GM12878 (cell line): ENCODE results near the gene KIAA1217. TPM values are rescaled to one million over a fixed set of nuclear protein-coding genes. Genes with fewer than 3 reads are reported as not detected.
A peak's percentile ranks its signal among the peaks of the same experiment; 100 is the strongest.

ENCODE experiments used
- ATAC-seq: fragments of 200-7000 bp; cut with Tn5 transposase; 3 replicates; pipeline ENCODE4 v1.9.1; 2020; ENCODE audit warnings: mild to moderate bottlenecking, moderate library complexity
- BruUV-seq: library from RNA; stranded (reverse); fragments of 400-500 nt; replicated peaks from 2 replicates; lab custom pipeline; 2021; lab: Mats Ljungman, UMichigan
- CTCF ChIA-PET: fragments of 300-600 bp; sonication (Branson Sonifier 250); formaldehyde crosslinking; extraction: SDS; loops from one replicate; lab custom pipeline; 2021; ENCODE audit warnings: inconsistent platforms; lab: Yijun Ruan, JAX
- POLR2A ChIA-PET: fragments of 350-600 bp; formaldehyde crosslinking; extraction: SDS; loops from one replicate; lab custom pipeline; 2021; ENCODE audit warnings: inconsistent platforms; lab: Charles Lee
- RAD21 ChIA-PET: fragments of 300-600 bp; sonication (Branson Sonifier 250); formaldehyde crosslinking; loops from one replicate; lab custom pipeline; 2023; ENCODE audit warnings: antibody characterized with exemption; ENCODE audit not compliant: unreplicated experiment; lab: Charles Lee
- SMC1A ChIA-PET: fragments of 300-600 bp; sonication (Branson Sonifier 250); formaldehyde crosslinking; loops from one replicate; lab custom pipeline; 2023; ENCODE audit not compliant: unreplicated experiment, uncharacterized antibody; lab: Charles Lee
- DNase-seq: peaks from one replicate; pipeline ENCODE4 v3.0.0-alpha.2; 2011; ENCODE audit warnings: low read depth, low spot score
- FAIRE-seq: peaks from 3 replicates; lab custom pipeline; 2011; peaks lifted over from hg19 to GRCh38; lab: Jason Lieb, UNC
- H2AFZ ChIP-seq: 2 replicates; pipeline ENCODE4 v1.6.0; 2011; ENCODE audit warnings: low read depth, low read length, control low read depth; ENCODE audit not compliant: control insufficient read depth
- H3K27ac ChIP-seq: 2 replicates; pipeline ENCODE4 v1.5.1; 2011; ENCODE audit warnings: control low read depth; ENCODE audit not compliant: control insufficient read depth, insufficient read depth
- H3K27me3 ChIP-seq, 2 experiments: replicated peaks in 1 of 2; 2 replicates each; pipeline versions ENCODE4 v1.6.0 to v1.6.1; 2011; ENCODE audit warnings: low read length in 1 of 2; ENCODE audit not compliant: control insufficient read depth in 2 of 2, insufficient read depth in 2 of 2
- H3K36me3 ChIP-seq, 2 experiments: 2 replicates each; pipeline ENCODE4 v1.5.1; 2011; ENCODE audit warnings: low read length in 1 of 2; ENCODE audit not compliant: control insufficient read depth in 2 of 2, insufficient read depth in 2 of 2
- H3K4me1 ChIP-seq: 2 replicates; pipeline ENCODE4 v1.6.1; 2011; ENCODE audit warnings: mild to moderate bottlenecking, low read length, moderate library complexity, mixed read lengths; ENCODE audit not compliant: control insufficient read depth, insufficient read depth
- H3K4me2 ChIP-seq: 2 replicates; pipeline ENCODE4 v1.6.0; 2011; ENCODE audit warnings: control low read depth; ENCODE audit not compliant: control insufficient read depth, insufficient read depth
- H3K4me3 ChIP-seq: fragments of 200-600 bp; sonication (generic); 2 replicates; pipeline ENCODE4 v1.5.1; 2016
- H3K79me2 ChIP-seq: 2 replicates; pipeline ENCODE4 v1.6.0; 2011; ENCODE audit warnings: low read length; ENCODE audit not compliant: control insufficient read depth, insufficient read depth
- H3K9ac ChIP-seq: 2 replicates; pipeline ENCODE4 v1.8.0; 2011; ENCODE audit warnings: low read length, control low read depth, mixed read lengths; ENCODE audit not compliant: control insufficient read depth, insufficient read depth
- H3K9me3 ChIP-seq: replicated peaks from 3 replicates; pipeline ENCODE4 v1.5.1; 2011; ENCODE audit warnings: mild to moderate bottlenecking, low read length; ENCODE audit not compliant: control insufficient read depth, insufficient read depth
- H4K20me1 ChIP-seq: 2 replicates; pipeline ENCODE4 v1.6.0; 2011; ENCODE audit not compliant: control insufficient read depth, insufficient read depth
- BHLHE40 ChIP-seq, 2 experiments: fragments of 450-650 bp in 1 of 2; IDR thresholded peaks; 2 replicates each; pipeline ENCODE4 v1.6.1; 2011 to 2017; ENCODE audit warnings: low read depth in 2 of 2, borderline replicate concordance in 1 of 2, improper control_type of control experiment in 1 of 2, low read length in 1 of 2, mild to moderate bottlenecking in 1 of 2
- BMI1 ChIP-seq: fragments of 450-650 bp; IDR thresholded peaks from 2 replicates; pipeline ENCODE4 v1.6.1; 2016; ENCODE audit warnings: mild to moderate bottlenecking, moderate library complexity, borderline replicate concordance
- CREM ChIP-seq: IDR thresholded peaks from 2 replicates; pipeline ENCODE4 v1.6.1; 2014; ENCODE audit warnings: antibody characterized with exemption, low read depth
- HCFC1 ChIP-seq: fragments of 150-350 bp; IDR thresholded peaks from 2 replicates; pipeline ENCODE4 v1.6.1; 2014; ENCODE audit warnings: low read length
- NFYA ChIP-seq: IDR thresholded peaks from 2 replicates; pipeline ENCODE4 v1.6.1; 2011; ENCODE audit warnings: low read depth, mild to moderate bottlenecking, low read length, improper control_type of control experiment, borderline replicate concordance
- POU2F2 ChIP-seq: IDR thresholded peaks from 3 replicates; pipeline ENCODE4 v1.6.1; 2011; ENCODE audit warnings: low read depth, mild to moderate bottlenecking, low read length, borderline replicate concordance
- SREBF2 ChIP-seq: IDR thresholded peaks from 2 replicates; pipeline ENCODE4 v1.6.1; 2012; ENCODE audit warnings: mild to moderate bottlenecking, low read length
- SUPT20H ChIP-seq: IDR thresholded peaks from 2 replicates; pipeline ENCODE4 v1.6.1; 2011; ENCODE audit warnings: low read depth, mild to moderate bottlenecking, low read length, moderate library complexity, borderline replicate concordance; ENCODE audit not compliant: control insufficient read depth
- YY1 ChIP-seq: IDR thresholded peaks from 2 replicates; pipeline ENCODE4 v1.6.1; 2011; ENCODE audit warnings: low read depth, mild to moderate bottlenecking, low read length
- ZBTB11 ChIP-seq: fragments of 450-650 bp; formaldehyde crosslinking; IDR thresholded peaks from 2 replicates; pipeline ENCODE4 v1.5.0; 2022; ENCODE audit warnings: mild to moderate bottlenecking, missing genetic modification characterization
- WGBS: methylation state at CpG from one replicate; pipeline ENCODE4 v1.1.6; 2016; ENCODE audit warnings: low lambda C conversion rate; ENCODE audit not compliant: insufficient replicate concordance, insufficient coverage; ENCODE audit errors: missing lambda C conversion rate; 5-methylcytosine and 5-hydroxymethylcytosine counted together
- in situ Hi-C: fragments of 300-500 bp; cut with MboI; formaldehyde crosslinking; loops from 9 replicates; pipeline ENCODE4 v1.14.3; 2018; ENCODE audit warnings: mixed read lengths
- intact Hi-C: fragments of 100-400 bp; cut with micrococcal nuclease; formaldehyde crosslinking; loops from one replicate; pipeline ENCODE4 v1.14.2; 2022; ENCODE audit not compliant: unreplicated experiment
- polyA plus RNA-seq, 11 experiments: library from polyadenylated mRNA; depleted of rRNA in 4 of 11; unstranded in 6 of 11; stranded (reverse) in 5 of 11; fragments of >200 nt; fragmentation: Nextera tagmentation in 4 of 11; fragmentation: Illumina TruSeq in 1 of 11; extraction: Ambion mirVana in 4 of 11; extraction: Trizol in 1 of 11; gene quantifications; 1 replicate in 1 of 11; 2 replicates in 10 of 11; pipeline versions ENCODE4 v1.2.1 to v1.2.3, GENCODE V29; 2011 to 2016; ENCODE audit warnings: inconsistent platforms in 2 of 11, missing spikeins in 2 of 11, low read depth in 1 of 11
- total RNA-seq, 4 experiments: library from RNA; depleted of rRNA in 3 of 4; stranded (reverse); fragments of >200 nt in 3 of 4; fragmentation: Illumina TruSeq in 1 of 4; extraction: Trizol in 1 of 4; gene quantifications; 2 replicates each; pipeline versions ENCODE4 v1.2.1 to v1.2.3, GENCODE V29; 2013 to 2021
- TF ChIP-seq, protein P1 (sequence below), 3 experiments: IDR thresholded peaks in 2 of 3; conservative IDR thresholded peaks in 1 of 3; 2 replicates each; pipeline ENCODE4 v1.5.1; 2011; ENCODE audit warnings: low read depth in 3 of 3, low read length in 3 of 3, mild to moderate bottlenecking in 3 of 3, control low read depth in 2 of 3, moderate library complexity in 2 of 3, inconsistent platforms in 1 of 3, mixed read lengths in 1 of 3; ENCODE audit not compliant: control insufficient read depth in 2 of 3, insufficient read depth in 1 of 3; ENCODE audit errors: extremely low read depth in 1 of 3

Gene KIAA1217
- total and polyA plus RNA-seq, 10 of the 15 experiments (the other 5 are each of a cell fraction or from before 2014, with no cell fraction given), result 0.57 to 3.8 (median 2.1) TPM

DNA sequence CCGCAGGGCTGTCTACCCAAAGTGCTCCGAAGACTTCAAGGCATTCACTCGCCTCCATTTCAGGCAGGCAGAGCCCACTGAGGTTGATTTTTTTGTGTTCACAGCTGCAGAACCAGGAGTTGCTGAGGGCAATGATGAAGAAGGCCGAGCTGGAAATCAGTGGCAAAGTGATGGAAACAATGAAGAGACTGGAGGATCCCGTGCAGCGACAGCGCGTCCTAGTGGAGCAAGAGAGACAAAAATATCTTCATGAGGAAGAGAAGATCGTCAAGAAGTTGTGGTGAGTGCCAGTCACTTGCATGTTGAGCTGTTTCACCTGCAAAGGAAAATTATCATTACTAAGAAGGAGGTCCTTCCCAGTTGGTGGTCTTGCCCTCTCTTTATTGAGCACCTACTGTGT lies 304.2 kb downstream of the KIAA1217 start (continued):
- TF ChIP-seq, protein P1, sequence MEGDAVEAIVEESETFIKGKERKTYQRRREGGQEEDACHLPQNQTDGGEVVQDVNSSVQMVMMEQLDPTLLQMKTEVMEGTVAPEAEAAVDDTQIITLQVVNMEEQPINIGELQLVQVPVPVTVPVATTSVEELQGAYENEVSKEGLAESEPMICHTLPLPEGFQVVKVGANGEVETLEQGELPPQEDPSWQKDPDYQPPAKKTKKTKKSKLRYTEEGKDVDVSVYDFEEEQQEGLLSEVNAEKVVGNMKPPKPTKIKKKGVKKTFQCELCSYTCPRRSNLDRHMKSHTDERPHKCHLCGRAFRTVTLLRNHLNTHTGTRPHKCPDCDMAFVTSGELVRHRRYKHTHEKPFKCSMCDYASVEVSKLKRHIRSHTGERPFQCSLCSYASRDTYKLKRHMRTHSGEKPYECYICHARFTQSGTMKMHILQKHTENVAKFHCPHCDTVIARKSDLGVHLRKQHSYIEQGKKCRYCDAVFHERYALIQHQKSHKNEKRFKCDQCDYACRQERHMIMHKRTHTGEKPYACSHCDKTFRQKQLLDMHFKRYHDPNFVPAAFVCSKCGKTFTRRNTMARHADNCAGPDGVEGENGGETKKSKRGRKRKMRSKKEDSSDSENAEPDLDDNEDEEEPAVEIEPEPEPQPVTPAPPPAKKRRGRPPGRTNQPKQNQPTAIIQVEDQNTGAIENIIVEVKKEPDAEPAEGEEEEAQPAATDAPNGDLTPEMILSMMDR (IDR thresholded peaks at IDR 0.05 in 2 of 3, conservative IDR thresholded peaks at IDR 0.05 in 1 of 3; ENCODE audit: control insufficient read depth in 2 of 3, extremely low read depth in 1 of 3, insufficient read depth in 1 of 3, low read depth in 3 of 3, low read length in 3 of 3), result peak in 1 of 3 experiments; percentile 30; a peak in 3 of 6 replicates
- TF ChIP-seq POU2F2, result no peak
- TF ChIP-seq BHLHE40 (IDR thresholded peaks at IDR 0.05; ENCODE audit: borderline replicate concordance in 1 of 2, low read depth in 2 of 2, low read length in 1 of 2), result no peak

DNA sequence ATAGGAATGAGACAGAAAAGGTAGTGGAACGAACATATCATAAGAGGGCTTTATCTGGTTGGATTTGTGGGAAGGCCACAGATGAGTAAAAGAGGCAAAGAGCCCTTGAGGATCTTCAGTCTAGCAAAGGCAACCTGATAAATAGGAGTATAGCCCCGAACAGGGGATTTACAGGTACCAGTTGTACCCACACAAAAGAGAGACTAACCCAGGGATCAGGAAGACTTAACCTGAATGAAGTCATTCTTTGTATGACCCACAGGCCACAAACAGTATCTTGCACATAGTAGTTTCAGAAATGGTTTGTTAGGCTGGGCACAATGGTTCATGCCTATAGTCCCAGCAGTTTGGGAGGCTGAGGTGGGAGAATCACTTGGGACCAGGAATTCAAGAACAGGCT lies 306.5 kb downstream of the KIAA1217 start:
- no peak for DNase-seq
- Histone ChIP-seq H3K4me2 (no peak overlapping the region), H2AFZ (no peak overlapping the region), H3K79me2 (no peaks in the 10 kb centered on the region), H3K9me3 (no peaks in the 10 kb centered on the region), H3K36me3 (no peaks in the 10 kb centered on the region), H3K4me3 (no peak overlapping the region), H3K27ac (no peak overlapping the region), H3K27me3 (no peaks in the 10 kb centered on the region), H3K9ac (no peak overlapping the region), H3K4me1 (no peaks in the 10 kb centered on the region), H4K20me1 (no peaks in the 10 kb centered on the region)
- intact Hi-C loops, result no loop called here
- RAD21 ChIA-PET, result interaction anchor here (0.6 kb wide), 1 partner anchor 152 kb away, joined by 4 read pairs; no protein-coding TSS in a partner anchor
- SMC1A ChIA-PET, result interaction anchor here (1.1 to 8.5 kb wide), 2 partner anchors 10 to 322 kb away, joined by 3 to 53 read pairs; no protein-coding TSS in a partner anchor
- TF ChIP-seq BMI1 (no peak), HCFC1 (no peak), SUPT20H (no peak), NFYA (no peak), SREBF2 (no peak), YY1 (no peak), CREM (no peak), ZBTB11 (no peak)
- no peak for FAIRE-seq
- peak; percentile 35; the same call in 2 of the 3 replicates for ATAC-seq
- 23% methylated on average over 2 of the region's 2 CpGs for WGBS
- no TSS peak for BruUV-seq
- CTCF ChIA-PET, result interaction anchor here (0.7 to 9.7 kb wide), 2 partner anchors 9 to 520 kb away, joined by 3 to 87 read pairs; no protein-coding TSS in a partner anchor
- in situ Hi-C loops, result loop anchor here (5.0 kb wide), 1 partner anchor 523 kb away; no protein-coding TSS in a partner anchor
- POLR2A ChIA-PET, result no interaction called here
